ENCODE data around the gene SLC66A3.

Gene SLC66A3

DNA sequence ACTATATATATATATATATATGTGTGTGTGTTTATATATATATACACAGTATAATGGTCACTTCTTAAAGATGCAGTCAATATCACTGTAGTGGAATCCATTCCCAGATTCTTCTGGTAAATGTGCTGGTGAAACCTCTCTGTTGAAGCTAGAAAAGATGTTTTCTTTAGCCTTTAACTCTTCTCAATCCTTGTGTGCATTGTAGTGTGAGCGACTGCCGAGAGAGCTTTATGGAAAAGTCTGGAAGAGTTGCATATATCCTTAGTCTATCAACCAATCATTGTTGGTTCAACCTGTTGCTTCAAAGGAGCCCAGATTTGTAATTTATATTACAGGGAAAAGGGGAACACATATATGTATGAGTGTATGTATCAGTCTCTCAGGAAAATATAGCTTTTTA, 27.7 kb downstream of the SLC66A3 start:
- DNase-seq (ENCODE audit: extremely low read depth, low read depth), result no peak
- TF ChIP-seq, protein P1, sequence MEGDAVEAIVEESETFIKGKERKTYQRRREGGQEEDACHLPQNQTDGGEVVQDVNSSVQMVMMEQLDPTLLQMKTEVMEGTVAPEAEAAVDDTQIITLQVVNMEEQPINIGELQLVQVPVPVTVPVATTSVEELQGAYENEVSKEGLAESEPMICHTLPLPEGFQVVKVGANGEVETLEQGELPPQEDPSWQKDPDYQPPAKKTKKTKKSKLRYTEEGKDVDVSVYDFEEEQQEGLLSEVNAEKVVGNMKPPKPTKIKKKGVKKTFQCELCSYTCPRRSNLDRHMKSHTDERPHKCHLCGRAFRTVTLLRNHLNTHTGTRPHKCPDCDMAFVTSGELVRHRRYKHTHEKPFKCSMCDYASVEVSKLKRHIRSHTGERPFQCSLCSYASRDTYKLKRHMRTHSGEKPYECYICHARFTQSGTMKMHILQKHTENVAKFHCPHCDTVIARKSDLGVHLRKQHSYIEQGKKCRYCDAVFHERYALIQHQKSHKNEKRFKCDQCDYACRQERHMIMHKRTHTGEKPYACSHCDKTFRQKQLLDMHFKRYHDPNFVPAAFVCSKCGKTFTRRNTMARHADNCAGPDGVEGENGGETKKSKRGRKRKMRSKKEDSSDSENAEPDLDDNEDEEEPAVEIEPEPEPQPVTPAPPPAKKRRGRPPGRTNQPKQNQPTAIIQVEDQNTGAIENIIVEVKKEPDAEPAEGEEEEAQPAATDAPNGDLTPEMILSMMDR (IDR thresholded peaks at IDR 0.05; ENCODE audit: low read depth, low read length, missing control alignments), result no peak
- no peak overlapping the region for H3K4me3 ChIP-seq (replicated peaks; ENCODE audit: low read depth, low read length)

DNA sequence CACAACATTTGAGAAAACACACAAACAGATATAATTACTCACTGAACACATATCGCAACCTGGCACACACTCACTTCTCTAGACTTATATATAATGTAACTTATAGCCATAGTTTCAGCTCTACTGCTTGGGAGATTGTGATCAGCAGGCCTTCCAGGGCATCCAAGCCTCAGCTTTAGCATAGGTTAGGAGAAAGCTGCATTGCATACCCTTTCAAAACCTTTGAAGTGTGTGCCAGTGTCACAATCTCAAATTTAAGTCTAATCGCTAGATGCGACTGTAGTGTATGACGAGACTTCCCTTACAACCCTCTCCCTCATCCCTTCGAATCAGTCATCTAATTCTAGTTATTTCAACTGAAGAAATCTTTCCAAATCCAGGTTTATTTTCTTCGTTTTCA, 30.9 kb downstream of the SLC66A3 start:
- TF ChIP-seq, protein P1 (IDR thresholded peaks at IDR 0.05; ENCODE audit: low read depth, low read length, missing control alignments), result no peak
- DNase-seq (ENCODE audit: extremely low read depth, low read depth), result no peak
- H3K4me3 ChIP-seq (replicated peaks; ENCODE audit: low read depth, low read length), result no peak overlapping the region

DNA sequence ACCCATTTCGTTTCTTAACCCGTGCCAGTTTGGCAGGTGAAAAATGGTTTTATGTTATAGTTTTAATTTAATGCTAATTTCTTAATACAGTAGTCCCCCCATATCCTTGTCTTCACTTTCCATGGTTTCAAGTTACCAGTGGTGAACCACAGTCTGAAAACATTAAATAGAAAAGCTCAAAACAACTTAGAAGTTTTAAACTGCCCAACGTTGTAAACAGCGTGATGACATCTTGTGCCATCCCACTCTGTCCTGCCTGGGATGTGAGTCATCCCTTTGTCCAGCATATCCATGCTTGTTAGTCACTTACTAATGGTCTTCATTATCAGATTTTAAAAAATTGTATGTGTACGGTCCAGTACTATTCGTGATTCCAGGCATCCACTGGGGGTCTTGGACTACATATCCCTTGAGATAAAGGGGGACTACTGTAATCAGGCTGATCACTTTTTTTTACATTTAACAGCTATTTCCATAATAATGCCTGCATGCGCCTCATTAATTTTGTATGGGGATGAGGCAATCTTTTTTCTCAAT, 31.9 kb downstream of the SLC66A3 start:
- H3K4me3 ChIP-seq (replicated peaks; ENCODE audit: low read depth, low read length), result no peak overlapping the region
- DNase-seq (ENCODE audit: extremely low read depth, low read depth), result peak; percentile 40
- TF ChIP-seq, protein P1 (IDR thresholded peaks at IDR 0.05; ENCODE audit: low read depth, low read length, missing control alignments), result no peak

DNA sequence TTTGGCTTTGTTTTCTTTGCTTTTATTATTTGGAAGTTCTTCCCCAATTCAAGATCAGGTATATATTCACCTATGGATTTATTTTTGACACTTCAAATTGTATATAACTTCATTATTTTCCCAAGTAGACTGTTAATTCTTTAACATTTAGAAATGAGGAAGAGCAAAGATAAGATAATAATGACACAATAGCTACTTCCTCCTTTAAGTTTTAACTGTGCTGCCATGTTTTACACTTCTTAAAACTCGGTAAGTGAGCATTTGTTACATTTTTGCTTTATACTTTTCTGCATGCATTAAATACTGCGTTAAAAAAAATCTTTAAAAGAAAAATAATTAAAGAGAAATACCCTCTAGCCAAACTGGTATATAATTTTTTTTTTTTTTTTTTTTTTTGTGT, 32.5 kb downstream of the SLC66A3 start:
- no peak overlapping the region for H3K4me3 ChIP-seq (replicated peaks; ENCODE audit: low read depth, low read length)
- TF ChIP-seq, protein P1 (IDR thresholded peaks at IDR 0.05; ENCODE audit: low read depth, low read length, missing control alignments), result no peak
- DNase-seq (ENCODE audit: extremely low read depth, low read depth), result no peak

DNA sequence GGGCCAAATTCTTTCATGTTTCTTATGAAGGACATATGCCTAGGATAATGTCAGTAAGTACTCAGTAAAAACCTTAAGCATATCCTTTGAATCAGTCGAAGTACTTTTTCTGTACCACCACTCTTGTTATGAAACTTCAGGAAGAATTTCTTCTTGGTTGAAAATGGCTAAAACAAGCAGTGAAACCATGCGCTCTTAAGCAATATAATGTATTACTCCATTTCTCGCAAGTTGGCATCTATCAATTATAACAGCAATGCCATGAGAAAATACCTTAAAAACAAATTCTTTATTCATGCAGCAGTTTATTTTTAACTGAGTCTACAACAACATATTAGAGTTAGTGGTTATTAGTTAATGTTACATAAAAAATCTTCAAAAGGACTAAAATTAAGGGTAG, 41.0 kb downstream of the SLC66A3 start:
- TF ChIP-seq, protein P1 (IDR thresholded peaks at IDR 0.05; ENCODE audit: low read depth, low read length, missing control alignments), result no peak
- no peak overlapping the region for H3K4me3 ChIP-seq (replicated peaks; ENCODE audit: low read depth, low read length)
- DNase-seq (ENCODE audit: extremely low read depth, low read depth), result no peak

DNA sequence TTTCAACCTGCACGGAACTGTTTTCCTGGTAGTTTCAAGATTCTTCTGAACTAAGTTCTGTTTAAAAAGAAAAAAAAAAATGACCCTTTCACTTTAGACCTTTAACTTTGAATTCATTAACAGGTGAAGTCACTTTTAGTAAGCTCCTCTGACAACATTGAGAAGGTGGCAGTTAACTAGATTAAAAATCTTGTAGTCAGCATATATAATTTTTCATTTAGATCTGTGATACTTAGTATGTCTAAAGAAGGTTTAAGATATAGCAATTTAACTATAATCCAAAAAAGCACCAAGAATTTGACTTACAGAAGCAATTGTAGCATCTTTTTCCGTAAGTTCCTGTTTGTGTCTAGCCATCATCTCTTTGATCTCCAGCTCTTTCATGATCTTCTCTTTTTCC, 45.4 kb downstream of the SLC66A3 start:
- H3K4me3 ChIP-seq (replicated peaks; ENCODE audit: low read depth, low read length), result no peak overlapping the region
- TF ChIP-seq, protein P1 (IDR thresholded peaks at IDR 0.05; ENCODE audit: low read depth, low read length, missing control alignments), result no peak
- no peak for DNase-seq (ENCODE audit: extremely low read depth, low read depth)

DNA sequence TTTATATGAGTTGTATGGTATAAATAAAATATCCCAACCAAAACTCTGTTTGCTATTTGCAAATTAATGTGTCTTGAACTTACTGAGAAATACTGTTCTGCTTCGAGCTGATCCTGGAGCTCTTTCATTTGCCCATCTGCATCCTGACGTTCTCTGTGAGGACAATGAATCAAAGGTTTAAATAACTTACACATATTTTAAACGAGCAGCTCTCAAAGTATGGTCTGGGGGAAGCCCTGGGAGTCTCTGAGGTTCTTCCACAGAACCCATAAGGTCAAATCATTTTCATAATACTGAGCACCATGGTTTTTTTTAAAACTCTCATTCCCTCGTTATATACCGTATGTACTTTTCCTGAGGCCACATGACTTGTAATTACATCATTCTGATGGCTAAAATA, 46.7 kb downstream of the SLC66A3 start:
- no peak for DNase-seq (ENCODE audit: extremely low read depth, low read depth)
- TF ChIP-seq, protein P1 (IDR thresholded peaks at IDR 0.05; ENCODE audit: low read depth, low read length, missing control alignments), result no peak
- no peak overlapping the region for H3K4me3 ChIP-seq (replicated peaks; ENCODE audit: low read depth, low read length)
